Stimulated activated CD8-positive, alpha-beta memory T cell treated with anti-CD3 and anti-CD28 coated beads, Interleukin-12 subunit alpha, Interleukin-12 subunit beta, amount 100 ng/mL, for 24 hours (primary cell): ENCODE results near the gene SSBP4.

Source experiments
- DNase-seq: peaks from one replicate; pipeline ENCODE4 v3.0.0-alpha.2; 2020; ENCODE audit errors: extremely low read depth

SSBP4 gene

GRCh38 chr19:18433015-18433691, 14.0 kb downstream of the SSBP4 start:
- DNase-seq = no peak

- no peak for DNase-seq
Observed at GRCh38 chr19:18433735-18434398, 14.7 kb downstream of the SSBP4 start.

- DNase-seq = no peak
Observed at GRCh38 chr19:18434411-18435175, 15.4 kb downstream of the SSBP4 start.

- DNase-seq = no peak
Observed at GRCh38 chr19:18435178-18435841, 16.1 kb downstream of the SSBP4 start.

DNA sequence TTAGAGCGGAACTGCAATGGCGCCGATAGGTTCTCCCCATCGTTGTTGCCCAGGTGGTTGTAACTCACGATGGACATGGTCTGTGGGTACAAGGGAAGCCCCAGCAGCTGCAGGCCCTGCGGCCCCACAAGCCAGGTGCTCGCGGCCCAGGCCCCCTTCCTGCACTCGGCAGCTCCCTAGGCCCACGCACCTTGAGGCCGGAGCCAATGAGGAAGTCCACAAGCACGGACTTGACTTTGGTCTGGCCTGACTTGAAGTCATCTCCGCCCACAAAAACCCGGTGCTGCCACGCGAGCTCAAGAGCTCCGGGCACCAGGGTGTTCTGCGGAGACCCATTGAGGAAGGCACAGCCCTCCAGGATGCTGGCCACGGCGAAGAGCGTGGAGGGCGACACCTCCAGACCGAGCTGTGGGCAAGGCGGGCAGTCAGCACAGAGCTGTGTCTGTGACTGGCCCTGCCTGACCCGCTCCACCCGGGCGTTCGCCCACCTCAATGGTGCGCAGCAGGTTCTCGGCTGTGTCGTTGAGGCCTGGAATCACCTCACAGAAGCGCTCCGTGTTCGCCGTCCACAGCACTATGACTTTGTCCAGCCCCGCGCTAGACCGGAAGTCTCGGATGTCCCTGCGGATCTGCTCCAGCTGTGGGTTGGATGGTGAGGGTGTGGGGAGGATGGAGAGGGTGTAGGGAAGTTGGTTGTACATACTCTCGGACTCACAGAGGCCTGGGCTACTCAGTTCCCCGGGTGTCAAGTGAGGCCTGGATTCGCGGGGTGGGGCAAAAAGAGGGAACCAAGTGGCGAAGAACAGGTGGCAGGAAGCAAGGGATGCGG, 16.9 kb downstream of the SSBP4 start:
- DNase-seq = no peak

DNA sequence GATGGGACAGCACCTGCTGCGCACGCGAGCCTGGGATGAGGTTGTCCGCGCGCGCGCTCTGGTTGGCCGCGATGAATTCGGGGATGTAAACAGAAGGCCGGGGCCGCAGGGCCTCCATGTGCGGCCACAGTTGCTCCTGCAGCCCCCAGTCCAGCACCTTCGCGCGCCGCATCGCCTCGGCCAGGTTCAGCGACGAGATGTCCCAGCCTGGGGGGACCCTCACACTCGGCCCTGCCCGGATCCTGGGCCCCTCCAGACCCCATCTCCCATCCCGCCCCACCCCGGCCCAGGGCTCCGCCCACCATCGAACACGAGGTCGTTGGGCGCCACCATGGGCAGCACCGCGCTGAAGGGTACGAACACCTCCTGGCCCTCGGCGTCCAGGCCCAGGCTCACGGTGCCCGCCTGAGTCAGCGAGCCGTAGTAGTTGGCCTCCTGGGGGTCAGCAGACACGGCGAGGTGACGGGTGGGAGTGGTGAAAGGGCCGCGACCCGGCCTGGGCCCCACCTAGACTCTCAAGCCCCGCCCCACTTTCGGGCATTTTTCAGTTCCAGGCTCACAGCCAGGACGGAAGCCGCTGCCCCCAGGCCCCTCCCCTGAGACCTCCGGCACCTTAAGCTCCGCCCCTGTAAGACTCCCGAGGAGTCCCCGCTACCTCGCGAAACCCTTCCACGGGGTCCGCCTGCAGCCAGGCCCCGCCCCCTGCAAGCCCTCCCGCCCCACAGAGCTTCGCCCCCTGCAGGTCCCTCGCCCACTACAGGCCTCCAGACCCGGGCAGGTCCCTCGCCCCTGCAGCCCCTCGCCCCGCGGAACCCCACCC, 17.7 kb downstream of the SSBP4 start:
- no peak for DNase-seq

GRCh38 chr19:18437491-18438330, 18.5 kb downstream of the SSBP4 start, which contains the start of gene ISYNA1:
Gene ISYNA1 (minus strand): TSS chr19:18438133. CDS start chr19:18437979, 154 bp downstream.
- no peak for DNase-seq

DNA sequence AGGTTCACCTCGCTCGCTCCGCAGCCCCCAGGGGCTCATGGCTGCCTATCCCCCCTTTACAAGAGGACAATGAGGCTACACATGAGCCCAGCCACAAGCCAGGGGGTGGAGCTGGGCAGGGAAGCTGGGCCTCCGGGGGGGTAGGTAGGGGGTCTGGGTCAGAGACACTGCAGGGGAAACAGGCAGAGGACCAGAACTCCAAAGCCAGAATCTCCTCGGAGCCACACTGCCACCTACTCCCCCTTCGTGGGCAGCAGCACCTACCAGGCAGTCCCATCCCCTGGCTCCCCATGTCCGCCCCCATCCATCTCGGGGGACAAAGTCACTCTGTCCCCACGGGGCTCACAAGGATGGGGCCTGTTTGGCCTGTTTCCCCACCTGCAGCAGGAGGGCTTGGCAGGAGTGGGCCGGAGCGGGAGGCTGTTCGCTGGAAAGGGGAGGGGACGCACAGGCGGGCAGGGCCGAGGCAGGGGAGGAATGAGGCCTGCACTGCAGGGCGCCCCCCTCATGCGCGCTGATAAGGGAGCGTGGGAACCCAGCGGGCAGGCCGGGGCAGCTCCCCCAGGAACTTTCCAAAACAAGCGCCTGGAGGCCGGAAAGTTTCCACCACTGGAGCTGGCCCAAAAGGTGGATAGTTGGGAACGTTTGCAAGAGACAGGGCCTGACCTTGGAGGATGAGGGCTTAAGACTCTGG, 19.3 kb downstream of the SSBP4 start:
- DNase-seq = no peak

DNA sequence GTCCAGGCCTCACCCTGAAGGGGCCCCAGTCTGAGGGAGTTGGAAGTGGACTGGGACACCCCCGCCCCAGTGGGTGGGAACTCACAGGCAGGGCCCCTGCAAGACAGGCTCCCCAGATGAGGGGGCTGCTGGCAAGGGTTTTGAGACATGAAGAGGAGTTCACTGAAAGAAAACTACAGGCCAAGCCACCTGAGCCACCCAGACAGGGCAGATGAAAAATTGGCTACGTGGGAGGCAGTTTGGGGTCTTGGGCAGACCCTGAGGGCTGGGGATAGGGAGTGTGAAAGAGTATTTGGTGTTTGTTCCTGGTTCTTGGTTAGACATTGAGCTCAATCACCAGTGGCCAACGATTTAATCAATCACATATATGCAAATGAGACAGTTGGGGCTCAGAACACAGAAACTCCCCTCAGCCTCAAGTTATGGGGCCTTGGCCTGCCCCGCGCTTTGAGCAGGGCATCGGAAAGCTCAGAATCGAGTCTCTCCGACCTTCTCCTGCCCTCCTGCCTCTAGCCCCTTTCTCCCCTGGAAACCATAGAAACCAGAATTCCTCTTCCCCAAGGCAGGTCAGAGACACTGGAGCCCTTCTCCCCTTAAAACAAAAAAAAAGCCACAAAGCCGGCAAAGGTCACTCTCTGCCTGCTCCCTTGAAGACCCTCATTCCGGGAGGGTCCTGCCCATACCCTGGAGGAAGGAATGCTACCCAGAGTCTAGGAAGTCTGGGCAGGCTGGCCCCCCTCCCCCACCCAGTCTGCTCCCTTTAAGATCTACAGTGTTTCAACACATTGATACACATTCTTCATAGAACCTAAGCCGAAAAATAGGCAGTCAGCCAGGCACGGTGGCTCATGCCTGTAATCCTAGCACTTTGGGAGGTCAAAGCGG, 20.1 kb downstream of the SSBP4 start:
- no peak for DNase-seq

DNA sequence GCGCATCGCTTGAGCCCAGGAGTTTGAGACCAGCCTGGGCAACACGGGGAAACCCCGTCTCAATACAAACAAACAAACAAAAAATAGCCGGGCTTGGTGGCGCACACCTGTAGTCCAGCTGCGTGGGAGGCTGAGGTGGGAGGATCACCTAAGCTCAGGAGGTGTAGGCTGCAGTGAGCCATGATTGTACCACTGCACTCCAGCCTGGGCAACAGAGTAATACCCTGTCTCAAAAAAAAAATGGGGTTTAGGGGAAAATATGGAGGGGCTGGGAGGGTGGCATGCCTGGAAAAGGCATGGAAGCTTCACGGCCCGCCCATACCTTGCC, 20.7 kb downstream of the SSBP4 start:
- no peak for DNase-seq

DNA sequence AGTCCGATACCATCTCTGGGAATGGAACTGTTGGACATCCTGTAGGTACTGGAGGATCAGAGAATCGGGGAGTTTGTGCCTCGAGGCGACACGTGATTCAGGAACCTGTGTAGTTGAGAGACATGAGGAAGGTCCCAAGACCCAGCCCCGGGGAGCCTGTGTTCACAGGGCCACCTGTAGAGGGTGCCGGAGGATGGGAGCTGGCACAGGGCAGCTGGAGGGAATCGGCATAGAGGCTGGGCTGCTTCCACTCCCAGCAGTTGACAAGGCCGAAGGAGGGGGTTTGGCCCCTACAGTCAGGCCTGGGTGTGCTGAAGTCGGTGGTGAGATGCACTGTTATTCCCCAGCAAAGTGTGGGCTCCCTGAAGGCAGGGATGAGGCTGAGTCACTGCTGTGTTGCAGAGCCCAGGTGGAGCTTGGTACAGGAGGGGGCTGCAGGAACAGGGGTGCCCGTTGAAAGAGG, 21.2 kb downstream of the SSBP4 start:
- no peak for DNase-seq

DNA sequence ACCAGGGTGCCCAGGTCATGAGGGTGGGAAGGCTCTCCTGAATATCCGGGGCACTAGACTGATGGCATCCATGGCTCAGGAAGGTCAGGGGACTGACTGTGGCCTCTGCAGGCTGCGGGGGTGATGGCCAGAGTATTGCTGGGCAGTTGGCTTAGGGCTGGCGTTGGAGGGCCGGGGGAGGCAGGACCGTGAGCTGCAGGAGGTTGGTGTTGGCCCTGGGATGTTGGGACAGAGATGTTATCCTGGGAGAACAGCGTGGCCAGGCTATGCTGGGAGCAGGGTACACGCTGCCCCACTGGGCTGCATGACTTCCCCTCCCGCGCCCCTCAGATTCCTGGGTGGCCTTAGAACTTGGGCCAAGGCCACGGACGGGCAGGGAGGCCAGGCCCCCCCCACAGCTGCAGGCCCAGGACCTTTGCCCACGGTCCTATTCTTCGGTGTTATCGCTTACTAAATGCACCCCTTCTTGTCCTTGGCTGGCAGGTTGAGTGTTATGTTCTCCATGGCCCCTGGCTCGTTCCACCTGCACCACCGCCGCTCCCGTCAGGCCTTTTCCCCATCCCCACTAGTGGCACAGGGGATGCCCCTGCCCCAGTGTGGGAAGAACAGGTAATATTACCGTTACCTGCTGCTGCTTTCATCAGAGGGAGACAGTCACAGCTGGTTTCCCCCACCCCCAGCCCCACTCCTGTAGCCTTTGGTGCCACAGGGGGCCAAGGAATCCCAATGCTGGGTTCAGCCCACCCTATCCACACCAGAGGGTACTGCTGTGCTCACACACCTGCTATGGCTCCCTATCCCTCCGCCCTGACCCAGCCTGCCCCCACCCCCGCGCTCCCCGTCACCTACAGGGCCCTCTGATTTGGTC, 22.0 kb downstream of the SSBP4 start:
- no peak for DNase-seq

GRCh38 chr19:18441804-18442788, 22.9 kb downstream of the SSBP4 start:
- no peak for DNase-seq

DNA sequence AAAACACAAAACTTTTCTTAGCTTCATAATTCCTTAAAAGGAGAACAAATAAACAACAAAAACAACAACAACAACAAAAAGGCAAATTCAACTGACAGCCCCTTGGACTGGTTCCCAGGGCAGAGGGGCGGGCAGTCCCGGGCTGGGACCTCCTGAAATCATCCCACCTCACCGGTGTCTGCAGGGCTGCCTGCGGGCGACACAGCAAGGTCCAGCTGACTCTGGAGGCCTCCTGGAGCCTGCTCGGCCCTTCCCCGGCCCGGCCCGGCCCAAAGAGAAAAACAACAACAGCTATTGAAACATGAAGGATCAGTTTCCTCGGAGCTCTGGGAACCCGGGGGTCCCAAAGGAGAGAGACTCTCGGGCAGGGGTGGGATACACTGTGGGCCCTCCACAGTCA, 23.7 kb downstream of the SSBP4 start:
- no peak for DNase-seq

DNA sequence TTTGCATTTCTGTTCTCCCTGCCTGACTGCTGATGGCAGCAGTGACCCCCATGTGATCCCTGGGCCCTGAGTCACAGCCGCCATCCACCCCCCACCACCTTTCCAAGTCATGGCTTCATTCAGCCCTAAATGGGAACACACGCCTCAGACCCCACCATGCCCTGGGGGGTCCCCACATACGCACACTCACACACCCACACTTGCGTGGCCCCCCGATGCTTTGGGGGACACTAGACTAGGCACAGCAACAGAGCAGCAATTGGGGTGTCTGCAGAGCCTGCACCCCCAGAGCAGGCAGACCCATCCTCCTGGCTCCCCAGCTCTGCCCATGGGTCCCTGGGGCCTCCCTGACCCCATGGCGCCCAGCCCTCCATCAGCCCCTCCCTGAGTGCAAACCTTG, 24.2 kb downstream of the SSBP4 start:
- DNase-seq = no peak

GRCh38 chr19:18443831-18444230, 24.6 kb downstream of the SSBP4 start:
- no peak for DNase-seq
